Esophagus muscularis mucosa (tissue), 4 donors: ENCODE data around the gene SELENOO. TPM values are rescaled to one million over a fixed set of nuclear protein-coding genes. Genes with fewer than 3 reads are reported as not detected.

Experiments
- DNase-seq: peaks from one replicate; pipeline ENCODE4 v3.0.0-alpha.2; 2017; ENCODE audit errors: extremely low spot score
- H3K27ac ChIP-seq, 4 donors: fragments of 200-600 bp; sonication (generic); replicated peaks in 1 of 4; 1 replicate in 3 of 4; 2 replicates in 1 of 4; pipeline ENCODE4 v1.5.1; 2016 to 2019; ENCODE audit warnings: mild to moderate bottlenecking in 1 of 4
- H3K27me3 ChIP-seq, 4 donors: fragments of 200-600 bp; sonication (generic); one replicate each; pipeline versions ENCODE4 v1.5.1 to v1.6.0; 2016 to 2019
- H3K36me3 ChIP-seq, 4 donors: fragments of 200-600 bp; sonication (generic); one replicate each; pipeline ENCODE4 v1.5.1; 2016 to 2019
- H3K4me1 ChIP-seq, 4 donors: fragments of 200-600 bp; sonication (generic); one replicate each; pipeline ENCODE4 v1.5.1; 2016 to 2019
- H3K4me3 ChIP-seq, 4 donors: fragments of 200-600 bp; sonication (generic); 1 replicate in 2 of 4; 2 replicates in 2 of 4; pipeline ENCODE4 v1.5.1; 2016 to 2019; ENCODE audit warnings: mild to moderate bottlenecking in 4 of 4, moderate library complexity in 1 of 4
- H3K9me3 ChIP-seq, 4 donors: fragments of 200-600 bp; sonication (generic); 1 replicate in 3 of 4; 2 replicates in 1 of 4; pipeline ENCODE4 v1.5.1; 2016 to 2019
- EP300 ChIP-seq: sonication (generic); formaldehyde crosslinking; IDR thresholded peaks from one replicate; pipeline ENCODE4 v1.6.1; 2017; ENCODE audit warnings: antibody characterized with exemption
- POLR2A ChIP-seq: fragments of 450-650 bp; IDR thresholded peaks from one replicate; pipeline ENCODE4 v1.6.1; 2017; ENCODE audit warnings: antibody characterized with exemption, moderate library complexity, mild to moderate bottlenecking, low read depth
- POLR2AphosphoS5 ChIP-seq, 2 donors: sonication (generic); formaldehyde crosslinking; IDR thresholded peaks; one replicate each; pipeline ENCODE4 v1.6.1; 2017; ENCODE audit warnings: antibody characterized with exemption in 2 of 2
- WGBS: methylation state at CpG from one replicate; pipeline ENCODE4 v1.1.5; 2018; 5-methylcytosine and 5-hydroxymethylcytosine counted together
- intact Hi-C: fragments of 100-400 bp; cut with DNase I; formaldehyde crosslinking; loops from one replicate; pipeline ENCODE4 v1.15.1; 2023
- total RNA-seq, 4 donors: library from RNA; depleted of rRNA; stranded (reverse); fragments of >200 nt; gene quantifications; one replicate each; pipeline versions ENCODE4 v1.1.0 to v1.2.1, GENCODE V29; 2016
- TF ChIP-seq, protein P1 (sequence below), 3 experiments: fragments of 200-600 bp in 2 of 3; fragments of 450-650 bp in 1 of 3; sonication (generic) in 2 of 3; IDR thresholded peaks; one replicate each; pipeline ENCODE4 v1.5.1; 2017 to 2019; ENCODE audit warnings: antibody characterized with exemption in 3 of 3, mild to moderate bottlenecking in 2 of 3, moderate library complexity in 1 of 3

SELENOO gene
- total RNA-seq, 4 donors from 2014 or later: 22.4 to 41.0 (median 23.0) TPM

DNA sequence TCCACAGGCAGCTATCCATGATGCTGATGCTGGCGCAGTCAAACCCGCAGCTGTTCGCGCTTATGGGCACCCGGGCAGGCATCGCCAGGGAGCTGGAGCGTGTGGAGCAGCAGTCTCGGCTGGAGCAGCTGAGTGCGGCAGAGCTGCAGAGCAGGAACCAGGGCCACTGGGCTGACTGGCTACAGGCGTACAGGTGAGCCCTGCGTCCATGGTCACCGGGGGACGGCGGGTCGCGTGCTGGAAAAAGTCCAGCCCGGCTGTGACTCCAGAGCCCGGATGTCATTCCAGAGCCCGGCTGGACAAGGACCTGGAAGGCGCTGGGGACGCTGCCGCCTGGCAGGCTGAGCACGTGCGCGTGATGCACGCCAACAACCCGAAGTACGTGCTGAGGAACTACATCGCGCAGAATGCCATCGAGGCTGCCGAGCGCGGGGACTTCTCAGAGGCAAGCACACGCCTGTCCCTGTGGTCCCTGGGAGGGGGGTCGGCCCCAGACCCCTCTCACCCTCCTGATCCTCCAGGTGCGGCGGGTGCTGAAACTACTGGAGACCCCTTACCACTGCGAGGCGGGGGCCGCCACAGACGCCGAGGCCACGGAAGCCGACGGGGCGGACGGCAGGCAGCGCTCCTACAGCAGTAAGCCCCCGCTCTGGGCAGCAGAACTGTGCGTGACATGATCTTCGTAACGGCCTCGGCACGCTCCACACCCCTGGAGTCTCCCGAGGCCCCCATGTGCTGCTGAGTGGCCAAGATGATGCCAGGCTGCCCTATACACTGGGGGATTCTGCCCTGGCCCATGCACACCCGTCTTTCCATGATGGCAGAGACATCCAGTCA, 16.1 kb downstream of the SELENOO start:
- WGBS: 94% methylated on average over 30 of the region's 57 CpGs
- TF ChIP-seq EP300: no peak
- TF ChIP-seq POLR2A: no peak
- TF ChIP-seq, protein P1, sequence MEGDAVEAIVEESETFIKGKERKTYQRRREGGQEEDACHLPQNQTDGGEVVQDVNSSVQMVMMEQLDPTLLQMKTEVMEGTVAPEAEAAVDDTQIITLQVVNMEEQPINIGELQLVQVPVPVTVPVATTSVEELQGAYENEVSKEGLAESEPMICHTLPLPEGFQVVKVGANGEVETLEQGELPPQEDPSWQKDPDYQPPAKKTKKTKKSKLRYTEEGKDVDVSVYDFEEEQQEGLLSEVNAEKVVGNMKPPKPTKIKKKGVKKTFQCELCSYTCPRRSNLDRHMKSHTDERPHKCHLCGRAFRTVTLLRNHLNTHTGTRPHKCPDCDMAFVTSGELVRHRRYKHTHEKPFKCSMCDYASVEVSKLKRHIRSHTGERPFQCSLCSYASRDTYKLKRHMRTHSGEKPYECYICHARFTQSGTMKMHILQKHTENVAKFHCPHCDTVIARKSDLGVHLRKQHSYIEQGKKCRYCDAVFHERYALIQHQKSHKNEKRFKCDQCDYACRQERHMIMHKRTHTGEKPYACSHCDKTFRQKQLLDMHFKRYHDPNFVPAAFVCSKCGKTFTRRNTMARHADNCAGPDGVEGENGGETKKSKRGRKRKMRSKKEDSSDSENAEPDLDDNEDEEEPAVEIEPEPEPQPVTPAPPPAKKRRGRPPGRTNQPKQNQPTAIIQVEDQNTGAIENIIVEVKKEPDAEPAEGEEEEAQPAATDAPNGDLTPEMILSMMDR (IDR thresholded peaks at IDR 0.05): no peak
- no peak for TF ChIP-seq POLR2AphosphoS5 (IDR thresholded peaks at IDR 0.05)
- Histone ChIP-seq H3K36me3 (peaks cover 54 to 98% (median 94%) of the 10 kb centered on the region in 4 donors), H3K4me1 (peaks cover 6 to 18% (median 12%) of the 10 kb centered on the region in 4 donors), H3K27ac (no peak overlapping the region), H3K9me3 (no peaks in the 10 kb centered on the region), H3K27me3 (no peaks in the 10 kb centered on the region), H3K4me3 (no peak overlapping the region)
- intact Hi-C loops: no loop called here
- DNase-seq: no peak

DNA sequence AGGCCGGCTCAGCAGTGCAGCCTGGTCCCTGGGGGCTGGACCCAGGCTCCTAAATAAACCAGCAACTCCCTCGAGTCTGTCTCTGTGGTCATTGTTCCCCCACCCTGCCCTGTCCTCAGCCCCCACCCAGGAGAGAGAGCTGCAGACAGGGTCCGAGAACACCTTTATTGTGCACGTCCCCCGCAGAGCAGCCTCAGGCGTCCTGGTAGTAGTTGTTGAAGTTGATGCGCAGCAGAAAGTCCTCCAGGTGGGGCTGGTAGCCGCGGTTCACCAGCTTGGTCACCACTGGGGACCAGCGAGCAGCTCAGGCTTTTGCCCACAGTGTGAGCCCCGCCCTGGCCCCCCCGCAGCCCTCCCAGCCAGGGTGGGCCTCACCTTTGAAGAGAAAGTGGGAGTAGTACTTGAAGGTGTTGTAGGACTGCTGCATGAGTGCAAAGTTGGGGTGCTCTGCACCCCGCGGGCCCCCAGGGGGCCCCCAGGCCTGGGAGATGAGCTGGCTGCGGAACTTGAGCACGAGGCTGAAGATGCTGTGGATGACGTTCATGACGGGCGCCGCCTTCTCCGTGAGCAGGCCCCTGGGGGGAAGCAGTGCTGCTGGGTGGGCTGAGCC, 16.8 kb downstream of the SELENOO start:
- no peak for DNase-seq
- H3K36me3 ChIP-seq: peaks cover 51 to 98% (median 94%) of the 10 kb centered on the region in 4 donors
- H3K4me1 ChIP-seq: peaks cover 6 to 18% (median 12%) of the 10 kb centered on the region in 4 donors
- no peaks in the 10 kb centered on the region for H3K27me3 ChIP-seq
- intact Hi-C loops: no loop called here
- WGBS: 84% methylated on average over 19 of the region's 21 CpGs
- H3K9me3 ChIP-seq: no peaks in the 10 kb centered on the region
- no peak overlapping the region for H3K4me3 ChIP-seq
- no peak overlapping the region for H3K27ac ChIP-seq
- no peak for TF ChIP-seq POLR2A
- TF ChIP-seq, protein P1 (IDR thresholded peaks at IDR 0.05): no peak
- TF ChIP-seq POLR2AphosphoS5 (IDR thresholded peaks at IDR 0.05): no peak
- TF ChIP-seq EP300: no peak

DNA sequence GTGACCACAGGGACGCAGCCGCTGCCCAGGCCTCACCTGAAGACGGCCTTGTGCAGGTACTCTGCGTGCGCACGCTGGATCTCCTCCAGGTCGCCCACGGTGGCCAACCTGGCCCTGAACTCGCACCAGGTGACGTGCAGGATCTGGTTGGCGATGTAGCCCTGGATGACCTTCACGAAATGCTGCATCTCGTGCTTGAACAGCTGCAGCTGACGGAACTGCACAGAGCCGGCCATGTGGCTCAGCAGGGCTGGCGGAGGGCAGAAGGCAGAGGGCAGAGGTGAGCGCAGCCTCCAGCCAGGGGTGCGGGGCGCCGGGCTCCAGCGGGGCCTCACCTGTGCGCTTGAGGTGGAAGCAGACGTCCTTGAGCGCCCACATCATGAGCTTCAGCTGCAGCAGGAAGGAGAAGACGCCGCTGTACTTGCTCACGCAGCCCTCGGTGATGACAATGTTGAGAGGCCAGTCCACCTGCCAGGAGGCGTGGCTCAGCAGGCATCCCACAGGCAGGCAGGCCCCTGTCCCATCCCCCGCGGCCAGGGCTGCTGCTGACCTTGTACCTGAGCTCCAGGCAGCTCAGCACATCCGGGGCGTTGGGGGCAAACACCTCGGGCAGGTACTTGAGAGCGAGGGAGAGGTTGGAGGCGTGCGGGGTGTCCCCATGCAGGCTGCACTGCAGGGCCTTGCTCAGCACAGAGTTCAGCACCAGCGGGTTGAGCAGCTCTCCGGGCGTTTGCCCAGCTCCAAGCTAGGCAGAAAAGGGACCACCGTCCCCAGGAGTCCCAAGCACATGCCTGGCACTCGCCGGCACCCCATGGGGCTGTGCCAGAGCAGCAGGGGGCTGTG, 17.6 kb downstream of the SELENOO start:
- Histone ChIP-seq H3K4me3 (no peak overlapping the region), H3K4me1 (peaks cover 6 to 18% (median 12%) of the 10 kb centered on the region in 4 donors), H3K9me3 (no peaks in the 10 kb centered on the region), H3K27ac (no peak overlapping the region), H3K27me3 (no peaks in the 10 kb centered on the region), H3K36me3 (peaks cover 56 to 98% (median 95%) of the 10 kb centered on the region in 4 donors)
- no peak for DNase-seq
- TF ChIP-seq POLR2AphosphoS5 (IDR thresholded peaks at IDR 0.05) (no peak), POLR2A (no peak), EP300 (no peak)
- TF ChIP-seq, protein P1 (IDR thresholded peaks at IDR 0.05): no peak
- WGBS: 70% methylated on average over 2 of the region's 43 CpGs
- intact Hi-C loops: no loop called here

DNA sequence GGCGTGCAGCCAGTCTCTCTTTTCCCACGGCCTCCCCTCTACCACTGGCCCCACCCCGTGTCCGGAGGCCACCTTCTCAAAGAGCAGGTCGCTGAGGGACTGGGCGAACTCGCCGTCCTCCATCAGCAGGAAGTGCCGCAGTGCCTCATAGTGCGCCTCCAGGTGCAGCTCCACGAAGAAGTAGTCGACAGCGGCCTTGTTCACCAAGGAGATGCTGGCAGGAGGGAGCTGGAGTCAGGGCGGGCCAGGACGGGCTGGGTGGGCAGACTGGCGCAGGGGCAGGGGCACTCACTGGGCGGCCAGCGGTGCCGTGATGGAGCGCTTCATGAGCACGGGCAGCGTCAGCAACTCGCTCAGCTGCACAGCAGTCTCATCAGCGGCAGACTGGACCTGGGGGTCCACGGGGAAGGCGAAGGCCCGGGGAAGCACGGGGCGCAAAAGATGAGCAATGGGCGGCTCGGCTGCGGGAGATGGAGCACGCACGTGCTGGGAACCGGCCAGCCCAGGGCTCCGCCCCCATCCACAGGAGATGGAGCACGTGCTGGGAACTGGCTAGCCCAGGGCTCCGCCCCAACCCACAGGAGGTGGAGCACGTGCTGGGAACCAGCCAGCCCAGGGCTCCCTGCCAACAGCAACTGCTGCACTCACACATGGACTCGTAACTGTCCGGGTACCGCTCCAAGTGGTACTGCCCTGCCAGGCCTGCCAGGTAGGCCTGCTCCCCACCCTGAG, 18.4 kb downstream of the SELENOO start:
- 65% methylated on average over 35 of the region's 42 CpGs for WGBS
- peak; percentile 55 to 63 for TF ChIP-seq POLR2AphosphoS5 (IDR thresholded peaks at IDR 0.05)
- no peak for TF ChIP-seq POLR2A
- TF ChIP-seq EP300: no peak
- TF ChIP-seq, protein P1 (IDR thresholded peaks at IDR 0.05): no peak
- Histone ChIP-seq H3K36me3 (peaks cover 62 to 98% (median 97%) of the 10 kb centered on the region in 4 donors), H3K4me3 (no peak overlapping the region), H3K27me3 (no peaks in the 10 kb centered on the region), H3K4me1 (peaks cover 6 to 12% (median 10%) of the 10 kb centered on the region in 4 donors), H3K9me3 (no peaks in the 10 kb centered on the region), H3K27ac (peak overlapping the region in 1 of 4 donors; percentile 48)
- DNase-seq: no peak
- intact Hi-C loops: no loop called here
